Hepatocyte (in vitro differentiated cells): ENCODE results near the gene OPA1.

Source experiments
- CTCF ChIP-seq: fragments of 200-600 bp; sonication (generic); IDR thresholded peaks from 2 replicates; pipeline ENCODE4 v1.5.1; 2016; ENCODE audit warnings: antibody characterized with exemption, mild to moderate bottlenecking; ENCODE audit not compliant: poor library complexity
- EZH2 ChIP-seq: fragments of 200-600 bp; sonication (generic); IDR thresholded peaks from 2 replicates; pipeline ENCODE4 v1.6.1; 2016; ENCODE audit warnings: antibody characterized with exemption, mild to moderate bottlenecking, borderline replicate concordance
- EZH2phosphoT487 ChIP-seq: fragments of 200-600 bp; sonication (generic); IDR thresholded peaks from one replicate; pipeline ENCODE4 v1.6.1; 2018; ENCODE audit warnings: antibody characterized with exemption, mild to moderate bottlenecking, low read depth, moderate library complexity; ENCODE audit not compliant: unreplicated experiment, severe bottlenecking

GRCh38 chr3:193556841-193557240 lies 36.2 kb upstream of the OPA1 start:
- TF ChIP-seq CTCF (no peak), EZH2phosphoT487 (no peak), EZH2 (no peak)
